Activated naive CD4-positive, alpha-beta T cell treated with anti-CD3 and anti-CD28 coated beads, Interleukin-2, amount 50 U/mL, for 16 hours (primary cell): ENCODE results near the gene RAD51B.
"Not testable (repeated sequence)": the region's sequence is repeated elsewhere in the genome, so short reads cannot be mapped to it uniquely, and the experiment has no call there.

ENCODE experiments used
- DNase-seq: peaks from one replicate; pipeline ENCODE4 v3.0.0-alpha.2; 2020

RAD51B gene

DNA sequence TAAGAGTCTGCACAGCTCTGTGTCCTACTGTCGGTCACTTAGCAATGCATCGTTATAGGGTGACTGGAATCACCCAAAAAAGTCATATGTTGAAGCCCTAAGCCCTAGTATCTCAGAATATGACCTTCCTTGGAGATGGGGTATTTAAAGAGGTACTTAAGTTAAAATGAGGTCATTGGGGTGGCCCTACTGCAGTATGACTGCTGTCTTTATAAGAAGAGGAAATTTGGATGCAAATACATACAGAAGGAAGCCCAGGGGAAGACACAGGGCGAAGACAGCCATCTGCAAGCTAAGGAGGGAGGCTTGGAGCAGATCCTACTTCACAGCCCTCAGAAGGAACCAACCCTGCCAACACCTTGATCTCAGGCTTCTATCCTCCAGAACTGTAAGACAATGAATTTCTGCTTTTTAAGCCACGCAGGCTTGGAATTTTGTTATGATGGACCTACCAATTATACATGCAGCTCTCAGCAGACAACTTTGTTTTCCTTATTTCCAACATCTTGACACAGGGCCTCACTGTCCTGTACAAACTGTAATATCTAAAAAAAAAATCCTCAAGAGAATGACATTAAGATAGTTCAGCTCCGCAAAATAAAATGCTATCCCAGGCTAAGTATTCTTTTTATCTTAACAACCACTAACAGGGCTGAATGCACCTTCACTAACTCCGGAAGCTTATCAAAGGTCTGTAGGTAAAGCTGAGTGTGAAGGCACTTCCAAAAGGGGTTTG, 932.9 kb downstream of the RAD51B start:
- no peak for DNase-seq

DNA sequence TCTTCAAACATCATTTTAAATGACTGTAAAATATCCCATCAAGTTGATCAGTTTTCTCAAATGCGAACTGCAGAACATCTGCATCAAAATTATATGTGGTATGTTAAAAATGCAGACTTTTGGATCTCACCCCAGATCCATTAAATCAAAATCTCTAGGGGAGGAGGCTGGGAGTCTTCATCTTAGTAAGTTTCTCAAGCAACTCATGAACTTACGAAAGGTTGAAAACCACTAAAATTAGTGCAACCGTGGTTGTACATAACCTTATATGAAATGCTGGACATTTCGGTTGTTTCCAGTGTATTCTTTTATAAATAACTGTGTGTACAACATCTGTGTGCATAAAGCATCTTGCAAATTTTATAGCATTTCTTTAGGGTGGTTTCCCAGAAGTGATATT, 934.1 kb downstream of the RAD51B start:
- no peak for DNase-seq

DNA sequence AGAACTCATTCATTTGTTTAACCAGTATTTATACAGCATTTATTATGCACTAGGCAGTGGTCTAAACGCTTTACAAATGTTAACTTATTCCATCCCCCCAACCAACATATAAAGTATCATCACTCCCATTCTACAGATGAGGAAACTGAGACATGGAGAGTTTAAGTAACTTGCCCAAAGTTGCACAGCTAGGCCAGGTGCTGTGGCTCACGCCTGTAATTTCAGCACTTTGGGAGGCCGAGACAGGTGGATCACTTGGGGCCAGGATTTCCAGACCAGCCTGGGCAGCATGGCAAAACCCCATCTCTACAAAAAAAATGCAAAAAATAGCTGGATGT, 935.4 kb downstream of the RAD51B start:
- DNase-seq, result no peak

DNA sequence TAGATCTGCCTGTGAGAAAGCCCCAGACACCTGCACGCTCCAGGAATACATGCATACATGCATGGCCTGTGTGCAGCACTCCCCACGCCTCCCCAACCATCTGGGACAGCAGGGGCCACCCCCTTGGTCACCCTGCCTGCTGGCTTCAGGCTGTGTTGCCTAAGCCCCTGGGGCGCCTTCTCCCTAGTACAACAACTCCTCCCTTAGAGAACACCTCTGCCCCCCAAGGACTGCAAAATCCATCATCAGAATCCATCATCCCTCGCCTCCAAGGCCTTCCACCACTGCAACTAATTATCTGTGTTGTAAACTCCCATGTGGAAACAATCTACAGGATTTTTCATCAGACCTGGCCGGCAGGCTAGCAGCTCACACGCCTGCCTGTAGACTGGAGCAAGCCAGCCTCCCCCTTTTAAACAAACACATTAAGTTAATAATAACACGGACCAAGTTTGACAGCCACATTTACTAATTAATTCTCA, 936.5 kb downstream of the RAD51B start:
- no peak for DNase-seq

DNA sequence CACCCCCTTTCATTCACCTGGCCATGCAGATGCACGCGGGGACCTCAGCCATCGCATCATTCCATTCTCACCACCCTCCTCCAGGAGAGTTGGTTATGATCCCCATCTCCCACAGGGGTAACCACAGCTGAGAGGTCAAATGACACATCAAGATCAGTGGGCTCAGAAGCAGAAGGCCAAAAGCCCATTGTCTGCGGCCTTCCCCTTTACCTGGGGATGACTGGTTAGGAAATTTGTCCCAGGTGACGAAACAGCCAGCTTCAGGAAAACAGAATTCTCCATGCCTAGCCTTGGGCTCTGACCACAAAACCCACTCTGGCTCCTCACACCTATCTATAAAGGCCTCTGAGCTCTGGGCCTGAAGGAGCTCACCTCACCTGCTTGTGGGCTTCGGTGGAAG, 937.2 kb downstream of the RAD51B start:
- DNase-seq, result no peak

DNA sequence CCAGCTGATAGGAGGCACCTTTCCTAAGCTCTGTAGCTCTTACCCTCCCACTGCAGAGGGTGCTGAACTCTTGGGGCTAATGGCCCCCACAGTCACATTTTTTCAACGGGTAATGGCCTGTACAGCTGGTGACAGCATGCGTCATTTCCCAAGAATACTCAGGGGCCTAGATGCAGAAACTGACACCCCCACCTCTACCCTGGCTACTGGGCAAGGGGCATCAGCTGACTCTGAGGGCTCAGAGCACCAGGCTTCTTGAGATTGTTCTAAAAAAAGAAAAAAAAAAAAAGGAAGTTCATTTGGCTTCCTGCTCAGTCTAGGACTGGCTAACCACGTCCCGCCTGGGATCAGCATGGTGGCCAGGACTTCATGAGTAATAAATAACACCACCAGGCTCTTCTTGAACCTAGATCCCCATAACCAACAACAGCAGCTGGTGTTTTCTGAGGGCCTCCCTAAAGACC, 938.1 kb downstream of the RAD51B start:
- DNase-seq, result no peak

DNA sequence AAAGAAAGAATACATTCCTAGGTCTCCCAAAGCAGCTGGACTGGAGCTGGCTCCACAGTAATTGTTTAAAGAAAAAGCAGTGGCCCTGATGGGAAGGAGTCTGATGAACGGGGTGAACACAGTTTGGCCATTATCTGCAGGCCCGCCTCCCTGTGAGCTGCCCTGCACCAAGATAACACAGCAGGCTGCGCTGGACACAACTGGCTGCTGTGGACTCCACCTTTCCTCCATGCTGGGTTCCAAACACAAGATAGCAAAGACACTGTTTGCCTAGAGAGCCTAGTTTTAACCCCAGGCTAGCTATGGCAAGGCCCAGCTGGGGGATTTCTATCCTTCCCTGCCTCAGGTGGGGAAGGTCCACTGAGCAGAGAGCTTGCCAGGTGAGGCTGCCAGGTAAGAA, 938.7 kb downstream of the RAD51B start:
- no peak for DNase-seq

DNA sequence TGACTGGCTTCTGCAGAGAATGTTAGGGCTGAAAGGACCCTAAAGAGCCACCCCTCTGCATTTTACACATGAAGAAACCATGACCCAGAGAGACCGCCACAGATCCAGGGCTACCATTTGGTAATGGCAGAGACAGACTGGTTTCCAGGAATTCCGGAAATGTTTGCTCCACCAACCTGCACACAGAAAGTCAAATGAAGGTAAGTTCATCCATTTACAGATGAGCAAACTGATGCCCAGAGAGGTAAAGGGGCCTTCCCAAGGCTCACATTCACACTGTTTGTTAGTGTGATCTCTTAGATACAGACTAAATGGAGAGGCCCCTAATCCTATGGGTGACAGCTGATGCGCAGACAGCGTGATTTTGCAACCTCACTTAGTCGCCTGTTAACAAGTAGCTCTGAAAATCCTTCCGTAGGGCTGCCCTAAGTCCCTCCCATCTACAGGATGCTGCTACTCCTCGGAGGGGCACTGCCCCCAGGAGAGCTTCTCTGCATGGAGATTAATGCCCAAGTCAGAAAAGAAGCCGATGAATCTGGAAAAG, 939.5 kb downstream of the RAD51B start:
- no peak for DNase-seq

DNA sequence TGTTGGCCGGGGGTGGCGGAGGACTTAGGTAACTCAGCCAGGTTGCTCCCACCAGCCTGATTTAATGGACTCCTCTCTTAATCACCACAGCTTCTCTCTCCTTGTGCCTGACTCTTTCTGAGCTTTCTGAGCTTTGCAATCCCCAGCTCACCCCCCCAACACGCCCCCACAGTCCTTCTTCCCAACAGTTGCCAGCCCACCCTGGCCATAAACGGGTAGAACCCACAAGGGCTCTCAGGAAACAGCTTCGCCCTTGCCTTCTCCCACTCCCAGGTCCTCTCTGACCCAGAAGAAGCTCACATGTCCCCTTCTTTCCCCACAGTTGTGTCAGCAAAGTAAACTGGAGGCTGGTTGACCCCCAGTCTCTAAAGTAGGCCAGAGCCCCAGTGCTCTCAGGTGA, 940.4 kb downstream of the RAD51B start:
- DNase-seq, result no peak

DNA sequence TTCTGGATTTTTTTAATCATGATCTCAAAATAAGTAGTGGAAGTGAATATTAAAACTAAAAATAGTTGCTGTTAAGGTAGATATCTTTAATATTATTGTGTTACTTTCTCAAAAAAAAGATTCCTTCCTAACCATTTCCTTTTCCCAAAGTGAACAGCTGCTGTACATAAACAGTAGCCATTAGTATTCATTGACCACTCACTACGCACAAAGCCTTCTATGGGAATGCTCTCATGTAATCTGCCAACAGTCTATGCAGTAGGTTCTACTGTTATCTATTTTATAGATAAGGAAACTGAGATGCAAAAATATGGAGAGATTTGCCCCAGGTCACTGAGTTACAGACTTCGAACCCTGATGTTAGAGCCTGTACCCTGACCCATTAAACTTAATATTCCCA, 941.2 kb downstream of the RAD51B start:
- no peak for DNase-seq

DNA sequence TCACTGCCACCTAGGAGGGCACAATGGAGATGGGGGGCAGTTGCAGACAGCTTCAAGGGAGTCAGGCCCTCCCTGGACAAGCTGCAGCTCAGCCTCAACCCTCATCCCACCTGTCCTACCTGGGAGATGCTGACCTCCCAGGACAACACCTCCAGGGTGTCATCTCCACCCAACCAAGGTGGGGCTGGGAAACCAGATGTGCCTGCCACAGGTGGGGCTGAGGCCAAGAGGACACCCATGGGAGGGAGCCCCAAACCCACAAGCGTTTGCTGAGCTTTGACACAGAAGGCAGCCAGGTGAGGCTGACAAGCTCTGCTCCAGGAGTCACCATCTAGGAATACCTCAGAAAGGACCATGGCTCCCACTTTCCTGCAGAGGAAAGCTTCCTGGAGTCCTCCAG, 941.8 kb downstream of the RAD51B start:
- no peak for DNase-seq

DNA sequence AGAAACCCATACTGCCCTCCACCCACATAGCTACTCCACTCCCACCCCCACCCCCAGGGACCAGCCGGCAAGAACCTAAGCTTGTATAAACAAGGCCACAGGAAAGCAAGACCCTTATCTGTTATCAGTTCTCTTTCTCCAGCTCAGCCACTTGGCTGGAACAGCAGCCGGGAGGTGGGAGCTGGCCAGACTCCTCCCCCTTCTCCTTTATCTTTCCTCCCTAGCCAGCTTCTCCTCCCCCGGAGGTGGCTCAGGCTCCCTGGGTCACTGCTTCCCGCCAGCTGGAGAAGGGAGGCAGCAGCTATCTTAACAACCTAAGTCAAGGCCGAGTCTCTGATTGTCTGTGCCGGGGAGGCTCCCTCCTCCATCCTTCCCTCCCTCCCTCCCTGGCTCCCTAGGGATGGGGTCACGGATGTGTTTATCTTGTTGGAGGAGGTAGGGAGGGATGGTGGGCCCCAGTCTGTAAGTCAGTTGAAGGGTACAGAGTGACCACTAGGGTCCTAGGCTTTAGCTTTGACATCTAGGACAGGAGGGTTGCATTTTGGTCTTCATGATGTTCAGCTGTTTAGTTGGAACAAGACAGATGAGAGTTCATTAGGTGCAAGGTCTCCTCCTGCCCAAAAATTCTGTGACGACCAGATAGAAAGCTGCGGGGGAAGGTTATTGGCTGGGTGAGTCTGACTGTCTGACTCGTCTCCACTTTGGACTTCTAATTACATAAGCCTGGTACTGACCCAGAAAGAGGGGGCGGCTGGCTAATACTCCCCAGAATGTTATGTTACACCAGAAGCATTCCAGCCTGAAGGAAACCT, 943.6 kb downstream of the RAD51B start:
- DNase-seq, result no peak

DNA sequence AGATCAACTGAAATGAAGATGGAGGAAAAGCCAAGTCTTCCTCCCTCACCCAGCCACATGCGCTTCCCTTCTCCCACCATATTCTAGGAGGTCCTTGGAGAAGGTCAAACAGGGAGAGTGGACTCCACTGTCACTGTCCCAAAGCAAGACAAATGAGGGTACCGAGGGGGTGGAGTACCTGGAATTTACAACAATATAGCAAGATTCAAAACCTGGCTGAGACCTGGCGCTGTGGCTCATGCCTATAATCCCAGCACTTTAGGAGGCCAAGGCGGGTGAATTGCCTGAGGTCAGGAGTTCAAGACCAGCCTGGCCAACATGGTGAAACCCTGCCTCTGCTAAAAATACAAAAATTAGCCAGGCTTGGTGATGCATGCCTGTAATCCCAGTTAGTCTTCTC, 944.3 kb downstream of the RAD51B start:
- DNase-seq, result not testable (repeated sequence)

DNA sequence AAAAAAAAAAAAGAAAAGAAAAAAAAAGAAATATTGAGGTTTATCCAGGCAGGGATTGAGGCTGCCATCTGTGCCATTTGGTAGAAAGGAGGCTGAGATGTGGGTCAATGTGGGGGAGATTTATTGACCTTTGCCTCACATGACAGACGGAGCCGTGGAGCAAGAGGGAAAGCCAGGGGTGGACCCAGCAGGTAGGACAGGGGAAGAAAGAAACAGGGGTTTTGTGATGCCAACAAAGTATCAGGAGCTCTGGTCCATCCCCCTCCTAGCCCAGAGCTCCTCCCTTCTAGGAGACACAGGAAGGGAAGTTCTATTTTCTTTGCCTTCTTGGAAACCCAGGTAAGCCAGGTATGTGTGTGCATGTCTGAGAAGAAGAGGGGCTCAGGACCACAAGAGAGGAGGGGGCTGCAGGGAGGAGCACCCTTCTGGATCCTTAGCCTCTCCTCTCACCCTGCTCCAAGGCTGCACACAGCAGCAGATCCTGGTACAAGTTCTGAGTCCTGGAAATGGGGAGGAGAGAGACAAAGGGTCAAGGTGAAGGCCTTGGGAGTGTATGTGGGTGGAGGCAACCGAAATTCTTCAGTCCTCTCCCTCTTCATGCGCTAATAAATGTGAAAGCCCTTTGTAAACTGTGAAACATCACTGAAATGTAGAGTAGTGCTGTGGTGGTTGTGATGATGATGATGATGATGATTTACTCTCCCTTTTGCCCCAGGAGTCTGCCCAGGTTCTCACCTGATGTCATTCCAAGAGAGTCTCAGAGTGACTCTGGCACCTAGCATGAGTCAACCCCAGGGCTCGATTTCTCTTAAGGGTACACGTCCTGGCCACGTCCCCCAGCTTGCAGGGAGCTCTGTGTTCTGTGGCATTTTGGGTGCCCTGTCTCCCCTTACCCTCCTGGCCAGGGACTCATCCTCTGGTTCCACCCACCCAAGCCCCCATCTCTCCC, 947.0 kb downstream of the RAD51B start:
- no peak for DNase-seq

DNA sequence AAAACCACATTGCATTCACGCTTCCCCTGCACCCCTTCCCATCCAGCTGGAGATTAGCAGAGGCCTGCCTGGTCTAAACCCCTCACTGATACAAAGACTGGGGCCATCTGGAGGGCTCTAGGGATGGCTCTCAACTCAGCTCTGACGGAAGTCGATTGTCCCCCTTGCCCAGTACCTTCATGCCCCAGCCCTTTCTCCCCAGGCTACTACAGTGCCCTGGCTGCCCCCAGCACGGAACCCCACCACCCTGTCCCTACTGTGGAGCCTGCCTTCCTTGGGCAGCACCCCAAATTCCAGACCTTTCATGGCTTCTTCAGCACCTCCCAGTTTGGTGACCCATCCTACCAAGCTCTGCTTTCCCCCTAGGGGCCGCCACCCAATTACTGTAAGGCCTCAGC, 947.7 kb downstream of the RAD51B start:
- DNase-seq, result no peak

DNA sequence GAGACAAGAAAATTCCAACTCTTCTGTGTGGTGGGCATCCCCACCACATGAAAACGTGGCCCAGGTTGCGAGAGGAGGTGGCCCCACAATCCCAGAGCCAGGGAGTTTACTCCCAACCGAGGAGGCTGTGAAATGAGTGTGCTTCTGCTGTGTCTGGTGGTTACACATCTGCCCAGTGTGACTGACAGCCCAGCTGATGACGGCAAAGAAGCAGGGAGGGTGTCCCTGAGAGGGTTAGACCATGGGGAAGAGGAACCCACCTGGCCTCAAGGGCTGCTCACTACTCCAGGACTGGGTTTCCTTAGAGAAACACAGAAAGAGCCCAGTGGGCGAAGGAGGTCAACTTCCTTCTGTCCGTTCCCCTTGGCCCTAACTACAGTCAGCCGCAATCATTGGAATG, 948.7 kb downstream of the RAD51B start:
- DNase-seq, result no peak

DNA sequence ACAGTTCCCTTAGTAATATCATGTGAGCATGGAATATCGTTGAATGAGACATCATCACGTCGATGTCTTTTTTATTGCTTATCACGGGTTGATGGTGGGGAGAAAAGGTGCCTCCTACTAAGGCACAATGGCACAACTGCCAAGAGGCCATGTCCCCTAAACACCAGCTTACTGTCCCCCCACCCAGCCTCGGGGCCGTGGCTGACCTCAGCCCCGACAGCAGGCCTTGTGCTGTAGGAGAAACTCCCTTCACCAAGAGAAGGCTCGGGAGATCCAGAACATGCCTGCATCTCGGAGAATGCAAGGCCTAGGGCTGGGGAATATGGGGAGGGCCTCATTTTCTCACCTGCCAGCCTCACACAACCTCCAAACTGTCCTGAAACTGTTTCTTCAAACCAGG, 950.5 kb downstream of the RAD51B start:
- DNase-seq, result no peak

DNA sequence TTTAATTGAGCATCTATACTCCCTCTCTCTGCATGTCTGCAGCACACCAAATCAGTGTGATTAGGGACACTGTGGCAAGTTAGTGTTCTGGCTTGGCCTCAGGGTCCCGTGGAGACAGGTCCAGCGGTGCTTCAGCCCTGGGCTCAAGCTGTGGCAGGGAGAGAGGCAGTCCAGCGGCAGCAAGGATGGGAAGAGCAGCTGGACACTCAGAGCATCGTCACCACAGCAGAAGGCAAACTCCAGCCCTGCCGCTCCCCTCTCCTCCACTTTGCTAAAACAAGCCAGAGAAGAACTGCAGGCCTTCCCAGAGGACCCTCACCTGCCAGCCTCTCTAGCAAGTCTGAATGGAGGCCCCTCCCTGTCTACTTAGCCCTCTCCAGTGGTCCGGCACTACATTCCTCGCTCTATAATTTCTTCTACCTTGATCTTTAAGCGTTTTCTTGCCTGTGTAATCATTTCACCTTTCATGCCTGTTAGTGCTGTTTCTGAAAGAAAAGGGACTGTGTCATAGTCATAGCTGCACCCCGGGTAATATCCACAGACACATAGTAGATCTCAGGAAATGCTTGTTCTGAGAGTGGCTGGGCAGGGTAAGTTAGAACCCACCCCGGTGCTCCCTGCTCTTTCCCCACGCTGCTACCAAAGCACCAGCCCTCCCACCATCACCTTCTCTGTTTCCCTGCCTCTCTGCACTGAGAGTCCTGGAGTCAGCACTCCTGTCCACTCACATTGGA, 951.1 kb downstream of the RAD51B start:
- DNase-seq, result no peak

DNA sequence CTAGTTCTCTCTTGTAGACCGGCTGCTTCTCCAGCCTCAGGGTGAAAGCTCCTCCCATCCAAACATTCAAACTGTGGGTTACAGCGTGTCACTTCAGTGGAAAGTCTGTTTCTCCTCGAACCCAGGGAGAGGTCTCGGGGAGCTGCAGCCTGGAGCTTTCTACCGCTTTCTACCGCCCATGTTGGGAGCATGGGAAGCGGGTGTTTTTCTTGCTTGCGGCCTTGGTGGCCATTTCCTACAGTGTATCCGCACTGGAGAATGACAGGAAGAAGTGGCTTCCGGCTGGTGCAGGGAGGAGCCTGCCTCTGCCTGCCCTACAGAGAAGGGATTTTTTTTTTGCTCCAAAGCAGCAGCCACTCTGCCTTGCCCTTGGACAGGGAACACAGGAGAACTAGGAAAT, 952.1 kb downstream of the RAD51B start:
- no peak for DNase-seq

DNA sequence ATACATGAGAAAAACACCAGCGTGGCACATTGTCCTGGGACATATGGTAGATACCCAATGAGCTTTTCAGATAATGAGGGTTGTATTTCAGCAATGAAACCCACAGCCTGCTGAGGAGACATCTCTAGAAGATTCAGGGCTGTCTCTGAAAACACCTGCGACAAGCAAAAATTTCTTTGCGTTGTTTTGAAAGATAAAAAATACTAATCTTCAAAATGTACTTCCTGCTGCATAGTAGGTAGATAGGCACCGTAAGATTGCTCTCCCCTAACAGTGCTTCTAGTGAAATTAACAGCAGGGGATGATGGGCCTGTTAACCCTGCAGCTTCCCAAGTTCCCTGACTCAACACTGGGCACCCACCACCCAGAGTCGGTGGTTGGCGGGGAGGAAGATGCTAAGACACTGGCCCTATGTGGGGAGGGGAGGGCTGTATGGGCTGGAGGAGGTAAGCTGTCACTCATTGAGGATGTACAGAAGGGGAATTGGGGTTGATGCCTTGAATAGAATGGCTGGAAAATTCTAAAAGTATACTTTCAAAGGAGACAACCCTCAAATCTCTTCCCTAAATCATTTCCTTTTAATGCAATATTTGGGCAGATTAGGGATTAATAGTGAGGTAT, 953.3 kb downstream of the RAD51B start:
- no peak for DNase-seq

DNA sequence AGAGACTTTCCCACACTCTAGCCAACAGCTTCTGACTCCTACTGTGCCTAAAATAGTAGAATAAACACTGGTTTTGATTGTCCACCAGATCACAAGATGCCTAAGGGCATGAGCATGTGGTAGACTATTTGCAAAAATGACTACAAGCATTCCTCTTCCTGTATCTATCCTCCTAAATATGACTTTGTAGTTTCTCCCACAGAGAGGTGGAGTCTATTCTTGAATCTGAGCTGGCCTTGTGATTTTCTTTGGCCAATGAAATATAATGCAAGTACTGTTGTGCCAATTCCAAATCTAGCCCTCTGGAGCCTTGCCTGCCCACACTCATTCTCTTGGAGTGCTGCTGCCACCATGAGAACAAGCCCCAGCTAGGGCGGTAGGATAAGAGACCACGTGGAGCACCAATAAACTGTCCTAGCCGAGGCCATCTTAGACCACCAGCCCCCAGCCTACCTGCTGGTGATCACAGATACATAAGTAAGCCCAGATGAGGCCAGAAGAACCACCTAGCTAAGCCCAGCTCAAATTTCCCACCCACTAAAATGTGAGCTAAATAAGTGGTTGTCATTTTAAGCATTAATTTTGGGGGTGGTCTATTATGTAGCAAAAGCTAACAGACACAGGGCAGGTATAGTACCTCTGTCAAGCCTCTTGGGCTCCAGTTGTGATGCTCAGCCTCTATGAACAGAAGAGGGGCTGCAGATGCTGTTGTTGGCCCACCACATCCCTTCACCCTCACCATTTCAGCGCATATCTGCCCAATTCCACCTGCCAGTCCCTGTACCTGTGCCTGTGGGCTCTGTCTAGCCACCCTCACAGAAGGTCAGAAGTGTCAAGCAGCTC, 955.4 kb downstream of the RAD51B start:
- no peak for DNase-seq
